Body of pancreas (tissue), 4 donors: ENCODE data around the gene SLC9A9. TPM values are rescaled to one million over a fixed set of nuclear protein-coding genes. Genes with fewer than 3 reads are reported as not detected.

ENCODE experiments used
- ATAC-seq: fragments of 150-250 bp; one replicate; pipeline ENCODE4 v1.9.1; 2016
- DNase-seq, 4 donors: peaks; one replicate each; pipeline ENCODE4 v3.0.0-alpha.2; 2019
- H3K27ac ChIP-seq, 4 donors: fragments of 200-600 bp; sonication (generic); 1 replicate in 3 of 4; 2 replicates in 1 of 4; pipeline versions ENCODE4 v1.5.1 to v1.6.1; 2016 to 2019; ENCODE audit warnings: mild to moderate bottlenecking in 1 of 4, mixed read lengths in 1 of 4, moderate library complexity in 1 of 4
- H3K27me3 ChIP-seq, 2 donors: fragments of 200-600 bp; sonication (generic); one replicate each; pipeline ENCODE4 v1.6.0; 2016; ENCODE audit warnings: mild to moderate bottlenecking in 1 of 2
- H3K36me3 ChIP-seq, 2 donors: fragments of 200-600 bp; sonication (generic); replicated peaks in 1 of 2; 2 replicates each; pipeline ENCODE4 v1.5.1; 2016; ENCODE audit warnings: low read depth in 2 of 2; ENCODE audit not compliant: insufficient read depth in 1 of 2
- H3K4me1 ChIP-seq: fragments of 200-600 bp; sonication (generic); one replicate; pipeline ENCODE4 v1.6.0; 2016
- H3K4me3 ChIP-seq, 2 donors: fragments of 200-600 bp; sonication (generic); 1 replicate in 1 of 2; 2 replicates in 1 of 2; pipeline ENCODE4 v1.5.1; 2016 to 2019
- H3K9me3 ChIP-seq, 3 donors: fragments of 200-600 bp; sonication (generic); 1 replicate in 2 of 3; 2 replicates in 1 of 3; pipeline ENCODE4 v1.5.1; 2016
- CTCF ChIP-seq, 7 experiments: fragments of 450-650 bp in 4 of 7; fragments of 200-600 bp in 3 of 7; sonication (generic) in 3 of 7; IDR thresholded peaks; one replicate each; pipeline ENCODE4 v1.5.1; 2016 to 2019; ENCODE audit warnings: antibody characterized with exemption in 7 of 7
- POLR2A ChIP-seq, 3 donors: fragments of 450-650 bp; IDR thresholded peaks; one replicate each; pipeline ENCODE4 v1.6.1; 2016; ENCODE audit warnings: antibody characterized with exemption in 3 of 3, mild to moderate bottlenecking in 2 of 3
- WGBS, 2 donors: methylation state at CpG; one replicate each; pipeline ENCODE4 v1.1.5; 2017; 5-methylcytosine and 5-hydroxymethylcytosine counted together
- intact Hi-C: fragments of 100-400 bp; cut with DNase I; formaldehyde crosslinking; loops from one replicate; pipeline ENCODE4 v1.15.1; 2023
- total RNA-seq, 2 donors: library from RNA; depleted of rRNA; stranded (reverse); fragments of >200 nt; gene quantifications; one replicate each; pipeline ENCODE4 v1.1.0, GENCODE V29; 2016

SLC9A9 gene
- total RNA-seq, 2 donors from 2014 or later, result 1.6 to 2.3 TPM

DNA sequence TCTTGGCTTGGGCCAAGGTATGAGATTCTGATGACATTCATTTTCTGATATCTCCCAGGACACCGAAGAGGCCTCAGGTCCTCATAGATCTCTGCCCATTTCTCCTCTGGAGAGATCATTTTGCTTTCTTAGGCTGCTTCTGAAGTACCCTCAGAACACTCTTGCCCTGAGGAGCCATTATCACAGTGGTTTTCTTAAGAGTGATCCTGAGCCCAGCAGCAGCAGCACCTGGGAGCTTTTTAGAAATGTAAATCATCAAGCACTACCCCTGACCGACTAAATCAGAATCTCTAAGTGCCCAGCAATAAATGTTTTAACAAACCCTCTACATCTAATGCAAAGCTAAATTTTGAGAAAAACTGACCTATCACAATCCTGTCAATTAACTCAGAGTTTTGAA, 40.6 kb upstream of the SLC9A9 start:
- H3K27ac ChIP-seq, result no peak overlapping the region
- H3K27me3 ChIP-seq, result no peaks in the 10 kb centered on the region
- ATAC-seq (no peak), DNase-seq (no peak)
- H3K4me1 ChIP-seq, result no peaks in the 10 kb centered on the region
- no peaks in the 10 kb centered on the region for H3K36me3 ChIP-seq
- intact Hi-C loops, result loop anchor here (10.0 kb wide), 1 partner anchor 886 kb away; no protein-coding TSS in a partner anchor
- 65 to 70% methylated on average over 2 of the region's 2 CpGs for WGBS, 2 donors
- no peaks in the 10 kb centered on the region for H3K9me3 ChIP-seq
- H3K4me3 ChIP-seq, result no peak overlapping the region
- TF ChIP-seq POLR2A (IDR thresholded peaks at IDR 0.05) (no peak), CTCF (IDR thresholded peaks at IDR 0.05) (no peak)

- intact Hi-C loops, result loop anchor here (10.0 kb wide), 1 partner anchor 887 kb away; no protein-coding TSS in a partner anchor
- Histone ChIP-seq H3K4me3 (no peak overlapping the region), H3K27ac (no peak overlapping the region), H3K9me3 (no peaks in the 10 kb centered on the region), H3K27me3 (no peaks in the 10 kb centered on the region), H3K36me3 (no peaks in the 10 kb centered on the region), H3K4me1 (no peaks in the 10 kb centered on the region)
- DNase-seq, result no peak
- TF ChIP-seq POLR2A (IDR thresholded peaks at IDR 0.05), result no peak
- TF ChIP-seq CTCF (IDR thresholded peaks at IDR 0.05), result no peak
- no peak for ATAC-seq
- 51 to 53% methylated on average over 2 of the region's 2 CpGs for WGBS, 2 donors
Measured at GRCh38 chr3:143888166-143888565, 39.9 kb upstream of the SLC9A9 start.

DNA sequence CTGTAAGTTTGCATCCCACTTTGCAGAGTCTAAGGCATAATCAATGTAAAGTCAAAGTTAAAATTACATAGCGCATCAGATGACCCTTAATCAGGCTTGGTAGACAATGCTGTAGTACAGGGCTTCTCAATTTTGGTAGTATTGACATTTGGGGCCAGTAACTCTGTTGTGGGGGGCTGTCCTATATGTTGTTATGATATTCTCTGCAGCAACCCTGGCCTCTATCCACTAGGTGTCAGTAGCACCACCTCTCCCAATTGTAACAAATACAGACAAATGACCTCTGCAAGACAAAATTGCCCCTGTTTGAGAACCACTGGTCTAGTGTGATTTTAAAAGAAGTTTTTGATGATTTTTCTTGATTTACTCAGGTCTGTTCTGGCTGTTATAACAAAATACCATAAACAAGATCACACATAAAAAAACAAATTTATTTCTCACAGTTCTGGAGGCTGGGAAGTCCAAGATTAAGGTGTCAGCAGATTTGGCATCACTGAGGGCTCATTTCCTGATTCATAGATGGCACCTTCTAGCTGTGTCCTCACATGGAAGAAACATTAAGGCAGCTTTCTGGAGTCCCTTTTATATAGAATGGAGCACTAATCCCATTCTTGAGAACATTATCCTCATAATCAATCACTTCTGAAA, 37.6 kb upstream of the SLC9A9 start:
- H3K4me1 ChIP-seq, result no peaks in the 10 kb centered on the region
- DNase-seq (peak; percentile 15 to 38 (median 26)), ATAC-seq (no peak)
- intact Hi-C loops, result loop anchor here (10.0 kb wide), 1 partner anchor 889 kb away; no protein-coding TSS in a partner anchor
- H3K27ac ChIP-seq, result no peak overlapping the region
- H3K27me3 ChIP-seq, result no peaks in the 10 kb centered on the region
- no peaks in the 10 kb centered on the region for H3K9me3 ChIP-seq
- 67 to 70% methylated on average over 1 of the region's 1 CpG for WGBS, 2 donors
- TF ChIP-seq CTCF (IDR thresholded peaks at IDR 0.05), result peak; percentile 52 to 66 (median 61)
- TF ChIP-seq POLR2A (IDR thresholded peaks at IDR 0.05), result no peak
- H3K4me3 ChIP-seq, result no peak overlapping the region
- no peaks in the 10 kb centered on the region for H3K36me3 ChIP-seq

GRCh38 chr3:143884861-143885260, 36.6 kb upstream of the SLC9A9 start:
- no peaks in the 10 kb centered on the region for H3K36me3 ChIP-seq
- 24 to 46% methylated on average over 3 of the region's 3 CpGs for WGBS, 2 donors
- no peaks in the 10 kb centered on the region for H3K4me1 ChIP-seq
- no peak overlapping the region for H3K27ac ChIP-seq
- ATAC-seq, result no peak
- no peak for TF ChIP-seq POLR2A (IDR thresholded peaks at IDR 0.05)
- TF ChIP-seq CTCF (IDR thresholded peaks at IDR 0.05), result no peak
- intact Hi-C loops, result loop anchor here (10.0 kb wide), 1 partner anchor 890 kb away; no protein-coding TSS in a partner anchor
- H3K9me3 ChIP-seq, result no peaks in the 10 kb centered on the region
- no peaks in the 10 kb centered on the region for H3K27me3 ChIP-seq
- H3K4me3 ChIP-seq, result no peak overlapping the region
- DNase-seq, result no peak

GRCh38 chr3:143883151-143883550, 34.9 kb upstream of the SLC9A9 start:
- no peaks in the 10 kb centered on the region for H3K4me1 ChIP-seq
- ATAC-seq (no peak), DNase-seq (no peak)
- H3K27ac ChIP-seq, result no peak overlapping the region
- TF ChIP-seq POLR2A (IDR thresholded peaks at IDR 0.05) (no peak), CTCF (IDR thresholded peaks at IDR 0.05) (no peak)
- no peak overlapping the region for H3K4me3 ChIP-seq
- WGBS, 2 donors, result 65 to 74% methylated on average over 3 of the region's 3 CpGs
- no peaks in the 10 kb centered on the region for H3K36me3 ChIP-seq
- intact Hi-C loops, result loop anchor here (10.0 kb wide), 1 partner anchor 892 kb away; no protein-coding TSS in a partner anchor
- H3K27me3 ChIP-seq, result no peaks in the 10 kb centered on the region
- no peaks in the 10 kb centered on the region for H3K9me3 ChIP-seq
